SHP77 (cell line): ENCODE results near the gene LYRM7.
"Not testable (repeated sequence)": the region's sequence is repeated elsewhere in the genome, so short reads cannot be mapped to it uniquely, and the experiment has no call there.

Source experiments
- DNase-seq, 2 experiments: peaks; one replicate each; lab custom pipeline; 2025; lab: John Stamatoyannopoulos, UW

The LYRM7 gene

GRCh38 chr5:131221008-131221703 is 50.4 kb downstream of the LYRM7 start:
- no peak for DNase-seq

GRCh38 chr5:131221888-131222287 is 51.1 kb downstream of the LYRM7 start:
- DNase-seq = no peak

- no peak for DNase-seq
Measured at GRCh38 chr5:131222731-131223130, 52.0 kb downstream of the LYRM7 start.

GRCh38 chr5:131223751-131224386 is 53.1 kb downstream of the LYRM7 start:
- DNase-seq = no peak

GRCh38 chr5:131224387-131225201 is 53.9 kb downstream of the LYRM7 start:
- DNase-seq = no peak

GRCh38 chr5:131225282-131225974 is 54.7 kb downstream of the LYRM7 start:
- DNase-seq = no peak

GRCh38 chr5:131226899-131227298 is 56.2 kb downstream of the LYRM7 start:
- no peak for DNase-seq

- no peak for DNase-seq
Measured at GRCh38 chr5:131228646-131229045, 57.9 kb downstream of the LYRM7 start.

- no peak for DNase-seq
Measured at GRCh38 chr5:131229623-131230022, 58.9 kb downstream of the LYRM7 start.

- no peak for DNase-seq
Measured at GRCh38 chr5:131230406-131230805, 59.7 kb downstream of the LYRM7 start.

- no peak for DNase-seq
Measured at GRCh38 chr5:131239686-131240085, 68.9 kb downstream of the LYRM7 start.

- DNase-seq = no peak
Measured at GRCh38 chr5:131242728-131243255, 72.0 kb downstream of the LYRM7 start.

- no peak for DNase-seq
Measured at GRCh38 chr5:131245312-131245711, 74.6 kb downstream of the LYRM7 start.

GRCh38 chr5:131245948-131246347 is 75.2 kb downstream of the LYRM7 start:
- DNase-seq = no peak

GRCh38 chr5:131246504-131246903 is 75.8 kb downstream of the LYRM7 start:
- no peak for DNase-seq

GRCh38 chr5:131250751-131251475 is 80.2 kb downstream of the LYRM7 start:
- no peak for DNase-seq

GRCh38 chr5:131252824-131253171 is 82.1 kb downstream of the LYRM7 start:
- no peak for DNase-seq

GRCh38 chr5:131254025-131254424 is 83.3 kb downstream of the LYRM7 start:
- not testable (repeated sequence) for DNase-seq

GRCh38 chr5:131254741-131255140 is 84.0 kb downstream of the LYRM7 start:
- DNase-seq = no peak
